ENCODE measurements around the gene SLC36A3.

GRCh38 chr5:151270599-151270998 lies 33.0 kb downstream of the SLC36A3 start:
- TF ChIP-seq, protein P1, sequence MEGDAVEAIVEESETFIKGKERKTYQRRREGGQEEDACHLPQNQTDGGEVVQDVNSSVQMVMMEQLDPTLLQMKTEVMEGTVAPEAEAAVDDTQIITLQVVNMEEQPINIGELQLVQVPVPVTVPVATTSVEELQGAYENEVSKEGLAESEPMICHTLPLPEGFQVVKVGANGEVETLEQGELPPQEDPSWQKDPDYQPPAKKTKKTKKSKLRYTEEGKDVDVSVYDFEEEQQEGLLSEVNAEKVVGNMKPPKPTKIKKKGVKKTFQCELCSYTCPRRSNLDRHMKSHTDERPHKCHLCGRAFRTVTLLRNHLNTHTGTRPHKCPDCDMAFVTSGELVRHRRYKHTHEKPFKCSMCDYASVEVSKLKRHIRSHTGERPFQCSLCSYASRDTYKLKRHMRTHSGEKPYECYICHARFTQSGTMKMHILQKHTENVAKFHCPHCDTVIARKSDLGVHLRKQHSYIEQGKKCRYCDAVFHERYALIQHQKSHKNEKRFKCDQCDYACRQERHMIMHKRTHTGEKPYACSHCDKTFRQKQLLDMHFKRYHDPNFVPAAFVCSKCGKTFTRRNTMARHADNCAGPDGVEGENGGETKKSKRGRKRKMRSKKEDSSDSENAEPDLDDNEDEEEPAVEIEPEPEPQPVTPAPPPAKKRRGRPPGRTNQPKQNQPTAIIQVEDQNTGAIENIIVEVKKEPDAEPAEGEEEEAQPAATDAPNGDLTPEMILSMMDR (IDR thresholded peaks at IDR 0.05; ENCODE audit: low read length) = no peak
- TF ChIP-seq EZH2 (IDR thresholded peaks at IDR 0.05; ENCODE audit: borderline replicate concordance, low read length) = no peak
